Hematopoietic multipotent progenitor cell treated with erythropoietin and hydrocortisone succinate and interleukin-3 and kit ligand, for 8 days (in vitro differentiated cells): ENCODE data around the gene CLEC3A.
A peak's percentile ranks its signal among the peaks of the same experiment; 100 is the strongest.
"Not testable (repeated sequence)": the region's sequence is repeated elsewhere in the genome, so short reads cannot be mapped to it uniquely, and the experiment has no call there.

Experiments
- DNase-seq: peaks from one replicate; pipeline ENCODE4 v3.0.0-alpha.2; 2015

CLEC3A gene

GRCh38 chr16:78034530-78034929 is 12.2 kb downstream of the CLEC3A start:
- DNase-seq: no peak

- no peak for DNase-seq
Observed at GRCh38 chr16:78035012-78035411, 12.7 kb downstream of the CLEC3A start.

GRCh38 chr16:78040396-78040795 is 18.0 kb downstream of the CLEC3A start:
- no peak for DNase-seq

GRCh38 chr16:78045865-78046581 is 23.7 kb downstream of the CLEC3A start:
- peak; percentile 47 for DNase-seq

GRCh38 chr16:78048319-78048718 is 26.0 kb downstream of the CLEC3A start:
- no peak for DNase-seq

GRCh38 chr16:78050734-78051400 is 28.5 kb downstream of the CLEC3A start:
- DNase-seq: no peak

GRCh38 chr16:78057803-78058564 is 35.6 kb downstream of the CLEC3A start:
- DNase-seq: no peak

GRCh38 chr16:78059806-78060205 is 37.5 kb downstream of the CLEC3A start:
- DNase-seq: not testable (repeated sequence)

- peak; percentile 4 for DNase-seq
Observed at GRCh38 chr16:78060295-78060694, 37.9 kb downstream of the CLEC3A start.

- no peak for DNase-seq
Observed at GRCh38 chr16:78060809-78061208, 38.5 kb downstream of the CLEC3A start.

GRCh38 chr16:78065319-78065718 is 43.0 kb downstream of the CLEC3A start:
- no peak for DNase-seq

GRCh38 chr16:78069913-78070312 is 47.6 kb downstream of the CLEC3A start:
- no peak for DNase-seq

- no peak for DNase-seq
Observed at GRCh38 chr16:78072275-78072674, 49.9 kb downstream of the CLEC3A start.

- no peak for DNase-seq
Observed at GRCh38 chr16:78075800-78076199, 53.5 kb downstream of the CLEC3A start.

- DNase-seq: no peak
Observed at GRCh38 chr16:78081341-78081740, 59.0 kb downstream of the CLEC3A start.
